Activated CD4-positive, CD25-positive, alpha-beta regulatory T cell treated with anti-CD3 and anti-CD28 coated beads, Interleukin-2, amount 50 U/mL, for 72 hours (primary cell): ENCODE measurements around the gene CRYGA.

Experiments
- DNase-seq: peaks from one replicate; pipeline ENCODE4 v3.0.0; 2021

Gene CRYGA, protein sequence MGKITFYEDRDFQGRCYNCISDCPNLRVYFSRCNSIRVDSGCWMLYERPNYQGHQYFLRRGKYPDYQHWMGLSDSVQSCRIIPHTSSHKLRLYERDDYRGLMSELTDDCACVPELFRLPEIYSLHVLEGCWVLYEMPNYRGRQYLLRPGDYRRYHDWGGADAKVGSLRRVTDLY

DNA sequence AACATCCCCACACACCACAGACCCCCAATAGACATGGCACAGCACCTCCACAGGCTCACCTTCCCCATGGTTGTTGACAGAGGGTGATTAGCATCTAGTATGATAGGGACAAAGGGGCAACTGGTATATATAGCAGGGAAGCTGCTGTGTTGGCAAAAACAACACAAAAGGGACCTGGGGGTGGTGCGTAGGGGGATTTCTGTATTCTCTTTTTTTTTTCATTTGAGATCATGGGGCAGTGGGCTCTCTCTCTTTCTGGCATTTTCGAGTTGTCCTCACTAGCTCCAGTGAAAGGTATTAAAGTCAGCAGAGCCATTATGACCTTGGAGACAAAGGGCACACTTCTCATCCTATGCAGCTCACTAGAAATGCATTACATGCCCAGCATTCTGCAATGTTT lies at the start of gene CRYGA:
CRYGA (minus strand) TSS at position 101 of the 400 bp plus-strand sequence; CDS start at position 68, 33 bp downstream.
- no peak for DNase-seq

DNA sequence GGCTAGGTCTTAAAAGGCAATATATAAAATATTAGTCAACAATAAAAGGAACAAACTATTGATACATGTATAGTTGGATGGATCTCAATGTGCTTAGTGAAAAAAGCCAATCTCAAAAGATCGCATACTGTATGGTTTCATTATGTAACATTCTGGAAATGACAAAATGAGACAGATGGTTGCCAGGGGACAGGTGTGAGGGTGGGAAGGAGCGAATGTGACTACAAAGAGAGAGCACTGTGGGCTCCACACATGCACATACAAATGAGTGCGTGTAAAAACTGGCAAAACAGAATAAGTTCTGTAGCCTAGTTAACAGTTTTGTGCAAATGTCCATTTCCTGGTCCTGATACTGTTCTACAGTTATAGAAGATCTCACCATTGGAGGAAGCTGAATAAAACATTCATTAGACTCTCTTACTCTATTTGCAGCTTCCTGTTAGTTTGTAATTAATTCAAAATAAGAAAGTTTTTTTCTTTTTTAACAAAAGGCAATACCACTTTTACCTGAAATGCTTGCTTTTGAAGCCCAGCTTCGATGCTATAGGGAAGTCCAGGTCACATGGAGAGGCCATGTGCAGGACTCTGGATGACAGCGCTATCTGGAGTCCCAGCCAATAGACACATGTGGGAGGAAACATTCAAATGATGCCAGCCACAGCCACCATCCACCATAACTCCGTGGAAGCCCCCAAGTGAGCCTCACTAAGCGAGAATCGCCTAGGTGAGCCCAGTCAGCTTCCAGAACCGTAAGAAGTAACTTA lies 47.5 kb upstream of the CRYGA start:
- no peak for DNase-seq

DNA sequence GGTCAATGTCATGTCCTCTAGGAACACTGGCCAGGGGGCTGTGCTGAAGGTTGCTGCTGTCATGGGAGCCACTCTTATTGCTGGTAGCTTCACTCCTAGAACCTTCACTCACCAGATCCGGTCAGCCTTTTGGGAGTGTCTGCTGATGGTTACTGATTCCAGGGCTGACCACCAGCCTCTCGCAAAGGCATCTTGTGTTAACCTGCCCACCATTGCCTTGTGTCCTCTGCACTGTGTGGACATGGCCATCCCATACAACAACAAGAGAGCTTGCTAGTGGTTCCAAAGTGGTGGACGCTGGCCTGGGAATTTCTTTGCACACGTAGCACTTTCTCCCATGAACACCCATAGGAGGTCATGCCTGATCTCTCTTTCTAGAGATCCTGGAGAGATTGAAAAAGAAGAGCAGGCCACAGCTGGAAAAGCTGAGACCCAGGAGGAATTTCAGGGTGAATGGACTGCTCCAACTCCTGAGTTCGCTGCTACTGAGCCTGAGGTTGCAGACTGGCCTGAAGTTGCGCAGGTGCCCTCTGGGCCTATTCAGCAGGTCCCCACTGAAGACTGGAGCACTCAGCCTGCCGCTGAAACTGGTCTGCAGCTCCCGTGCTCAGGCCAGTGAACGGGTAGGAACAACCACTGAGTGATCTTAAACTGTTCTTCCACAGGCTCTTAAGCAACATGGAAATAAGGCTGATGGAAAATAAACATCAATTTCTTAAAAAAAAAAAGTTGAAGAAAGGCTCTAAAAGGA lies 45.1 kb upstream of the CRYGA start:
- DNase-seq = no peak

DNA sequence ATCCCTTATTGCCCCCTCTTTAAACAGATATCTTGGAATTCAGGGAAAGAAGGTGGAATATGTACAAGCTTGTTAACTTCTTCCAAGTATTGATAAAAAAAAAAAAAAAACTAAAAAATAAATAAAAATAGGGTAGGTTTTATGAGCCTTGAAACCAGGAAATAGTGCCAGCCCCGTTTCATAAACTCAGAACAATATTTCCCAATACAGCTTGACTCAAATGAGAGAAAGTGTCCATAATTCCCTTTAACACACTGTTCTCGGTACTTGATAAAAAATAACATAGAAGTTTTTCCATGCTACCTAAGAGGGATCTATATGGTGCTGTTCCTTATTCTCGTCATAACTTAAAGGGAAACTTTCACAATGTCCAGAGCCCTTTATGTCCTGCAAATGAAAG lies 44.4 kb upstream of the CRYGA start:
- no peak for DNase-seq

DNA sequence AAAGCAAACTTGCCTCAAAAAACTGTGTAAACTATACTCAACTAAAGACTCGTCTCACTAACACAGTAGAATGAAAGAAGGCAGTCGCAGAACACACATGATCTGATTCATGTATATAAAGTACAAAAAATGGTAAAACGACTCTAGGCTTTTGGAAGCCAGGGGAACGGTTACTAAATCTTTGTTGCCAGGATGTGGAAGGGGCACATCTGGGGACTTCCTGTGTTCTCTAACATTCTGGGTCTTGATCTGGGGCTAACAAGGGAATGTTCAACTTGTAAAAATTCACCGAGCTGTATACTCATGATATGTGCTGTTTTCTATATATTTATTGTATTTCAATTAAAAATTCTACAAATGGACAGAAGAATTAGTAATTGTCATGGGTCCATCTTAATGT lies 40.8 kb upstream of the CRYGA start:
- DNase-seq = no peak

DNA sequence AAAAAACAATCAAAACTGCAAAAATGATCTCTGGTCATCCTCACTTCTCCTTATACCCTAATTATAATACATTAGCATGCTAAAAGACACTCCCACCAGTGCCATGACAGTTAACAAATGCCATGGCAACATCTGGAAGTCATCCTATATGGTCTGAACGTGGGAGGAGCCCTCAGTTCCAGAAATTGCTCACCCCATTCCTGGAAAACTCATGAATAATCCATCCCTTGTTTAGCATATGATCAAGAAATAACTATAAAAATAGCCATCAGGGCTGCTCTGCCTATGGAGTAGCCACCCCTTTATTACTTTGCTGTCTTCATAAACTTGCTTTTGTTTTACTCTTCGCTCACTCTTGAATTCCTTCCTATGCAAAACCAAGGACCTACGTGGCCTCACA lies 32.1 kb upstream of the CRYGA start:
- DNase-seq = no peak

DNA sequence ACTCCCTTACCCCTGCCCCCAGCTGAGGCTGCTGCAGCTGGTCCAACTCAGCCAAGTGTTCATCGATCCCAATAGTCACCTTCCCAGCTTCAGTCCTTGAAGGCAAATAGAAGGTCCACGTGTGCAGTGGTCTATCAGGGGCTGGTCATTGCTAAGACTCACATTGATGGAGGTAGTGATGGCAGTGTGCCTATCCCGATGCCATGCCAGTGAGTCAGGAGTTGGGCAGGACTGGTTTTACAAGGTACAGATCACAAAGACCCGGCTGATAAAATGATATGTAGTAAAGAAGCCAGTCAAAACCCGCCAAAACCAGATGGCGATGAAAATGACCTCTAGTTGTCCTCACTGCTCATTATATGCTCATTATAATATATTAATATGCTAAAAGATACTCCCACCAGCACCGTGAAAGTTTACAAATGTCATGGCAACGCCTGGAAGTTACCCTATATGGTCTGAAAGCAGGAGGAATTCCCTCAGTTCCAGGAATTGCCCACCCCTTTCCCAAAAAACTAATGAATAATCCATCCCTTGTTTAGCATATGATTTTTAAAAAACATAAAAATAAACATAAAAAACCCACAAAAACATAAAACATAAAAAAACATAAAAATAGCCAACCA lies 29.3 kb upstream of the CRYGA start:
- DNase-seq = no peak

DNA sequence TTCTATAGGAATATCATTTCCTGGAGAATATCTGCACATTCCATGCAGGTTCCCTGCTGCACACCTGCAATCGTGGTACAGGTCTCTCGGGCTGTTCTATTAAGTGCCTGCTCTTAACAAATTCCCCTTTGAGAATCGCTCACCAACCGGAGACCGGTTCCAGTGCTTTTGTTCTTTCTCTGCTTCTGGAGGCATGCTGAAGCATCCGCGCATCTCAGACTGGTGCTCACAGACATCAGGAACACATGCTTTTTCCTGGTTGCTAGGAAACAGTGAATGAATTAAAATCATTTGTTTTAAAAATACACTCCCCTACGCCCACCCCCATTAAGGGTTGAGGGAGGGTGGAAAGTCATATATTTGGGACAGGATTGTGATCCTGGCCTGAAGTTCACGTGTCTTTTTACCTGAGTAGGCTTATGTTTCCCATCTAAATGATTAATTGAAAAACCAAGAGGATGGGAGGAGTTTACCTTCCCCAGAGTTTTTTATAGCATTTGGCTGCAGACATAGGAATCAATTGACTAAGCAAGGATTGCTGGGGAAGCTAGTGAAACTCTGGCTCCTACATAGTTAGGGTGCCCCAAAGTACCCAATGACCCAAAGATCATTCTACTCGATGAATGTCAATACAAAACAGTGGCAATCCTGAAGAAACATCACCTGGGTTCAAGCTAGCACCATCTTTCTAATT lies 26.6 kb upstream of the CRYGA start, which contains the start of gene C2orf80:
C2orf80 (minus strand) TSS at position 221 of the 694 bp plus-strand sequence. CDS start 3,044 bp downstream, outside the sequence.
- DNase-seq = no peak

DNA sequence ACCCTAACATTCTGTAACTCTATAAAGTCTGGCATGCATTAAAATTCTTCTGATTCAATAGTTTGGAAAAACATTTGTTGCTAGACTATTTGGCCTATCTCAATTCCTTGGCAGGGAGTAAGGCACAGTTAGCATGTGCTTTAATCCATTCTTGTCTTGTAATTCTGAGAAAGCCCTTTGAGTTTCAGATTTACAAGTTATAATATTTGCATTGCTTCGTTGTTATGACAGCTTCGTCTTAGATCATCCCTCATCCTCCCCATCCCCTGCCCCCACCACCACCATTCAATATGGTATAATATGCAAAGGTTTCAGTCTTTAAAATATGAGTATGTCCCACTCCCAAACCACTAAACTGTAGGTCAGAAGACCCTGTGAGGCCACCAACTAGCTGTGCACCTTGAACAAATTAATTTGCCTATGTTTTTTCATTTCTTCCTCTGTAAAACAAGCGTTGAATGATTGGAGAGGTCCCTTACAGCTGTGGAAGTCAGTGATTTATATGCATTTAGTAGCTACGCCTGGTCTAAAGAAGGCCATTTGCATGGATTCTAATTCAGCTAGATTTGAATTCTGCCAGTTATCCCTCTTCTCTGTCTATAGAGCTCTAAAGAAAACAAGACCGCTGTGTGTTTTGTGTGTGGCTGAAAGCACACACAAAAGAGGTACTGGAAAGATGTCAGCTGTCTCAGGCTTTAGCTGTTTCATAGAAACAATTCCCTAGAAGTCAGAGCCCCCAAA lies 25.9 kb upstream of the CRYGA start:
- DNase-seq = no peak

DNA sequence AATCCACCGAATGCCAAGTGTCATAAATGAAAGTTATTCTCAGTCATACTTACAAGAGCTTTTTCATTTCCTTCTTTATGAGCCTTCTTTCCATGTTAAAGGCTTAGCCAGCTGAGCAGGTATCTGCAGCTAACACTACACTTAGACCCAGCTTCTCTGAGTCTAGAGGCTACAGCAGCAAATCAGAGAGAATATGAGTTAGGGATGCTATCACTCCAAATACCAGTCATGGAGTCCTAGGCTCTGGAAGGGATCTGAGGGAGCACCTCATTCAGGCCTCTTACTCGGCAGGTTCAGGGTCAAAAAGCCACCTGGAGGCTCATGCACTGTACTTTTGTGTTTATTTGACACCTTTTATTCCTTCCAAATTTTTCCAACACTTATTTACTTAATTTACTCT lies 23.5 kb upstream of the CRYGA start:
- DNase-seq = no peak

DNA sequence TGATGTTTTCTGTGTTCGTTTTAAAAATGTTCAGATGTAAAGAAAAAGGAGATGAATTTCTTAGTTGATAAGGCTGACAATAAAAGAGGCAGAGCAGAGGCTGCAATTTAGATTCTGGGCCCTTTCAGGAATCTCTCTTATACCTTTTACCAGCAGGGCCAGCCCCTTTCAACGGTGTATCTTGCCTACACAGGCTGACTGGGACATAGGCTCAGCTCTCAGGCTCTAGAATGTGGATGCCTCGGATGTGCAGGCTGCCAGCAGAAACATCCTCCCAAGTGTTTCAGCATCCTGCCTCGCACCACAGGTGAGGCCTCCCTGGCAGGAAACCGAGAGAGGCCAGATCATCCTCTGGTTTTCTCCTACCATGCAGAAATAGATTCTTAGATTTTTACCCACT lies 23.1 kb upstream of the CRYGA start:
- DNase-seq = no peak

DNA sequence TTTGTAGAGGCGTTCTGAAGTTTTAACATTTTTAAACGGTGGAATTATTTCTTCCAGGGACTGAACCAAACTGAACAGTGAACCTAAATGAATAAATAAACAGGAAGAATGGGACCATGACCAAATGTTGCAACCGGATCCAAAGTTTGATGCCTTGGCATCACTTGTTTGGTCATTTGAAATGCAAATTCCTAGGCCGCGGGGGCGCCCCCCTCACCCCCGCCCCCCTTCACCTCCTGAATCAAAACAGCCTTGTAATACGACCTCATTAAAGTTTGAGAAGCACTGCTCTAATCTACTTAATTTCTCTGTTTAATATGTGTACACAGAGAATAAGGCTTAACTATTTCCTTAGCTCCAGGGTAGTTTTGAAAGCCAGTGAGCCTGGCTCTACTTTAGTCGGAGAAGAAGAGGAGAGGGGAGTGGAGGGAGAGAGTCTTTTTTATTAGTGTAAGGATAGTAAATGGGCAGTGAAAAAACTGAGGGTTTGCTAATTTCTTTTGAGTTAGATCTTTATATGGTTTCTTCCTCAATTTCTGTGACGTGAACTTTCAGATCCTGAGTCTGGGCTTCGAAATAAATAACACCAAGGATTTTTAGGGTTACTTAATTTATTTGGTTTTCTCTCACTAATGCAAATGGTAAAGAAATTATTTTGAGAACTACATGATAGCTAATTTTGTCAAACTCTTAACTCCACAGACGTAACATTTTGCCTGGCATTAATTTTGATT lies 20.8 kb upstream of the CRYGA start:
- DNase-seq = no peak

DNA sequence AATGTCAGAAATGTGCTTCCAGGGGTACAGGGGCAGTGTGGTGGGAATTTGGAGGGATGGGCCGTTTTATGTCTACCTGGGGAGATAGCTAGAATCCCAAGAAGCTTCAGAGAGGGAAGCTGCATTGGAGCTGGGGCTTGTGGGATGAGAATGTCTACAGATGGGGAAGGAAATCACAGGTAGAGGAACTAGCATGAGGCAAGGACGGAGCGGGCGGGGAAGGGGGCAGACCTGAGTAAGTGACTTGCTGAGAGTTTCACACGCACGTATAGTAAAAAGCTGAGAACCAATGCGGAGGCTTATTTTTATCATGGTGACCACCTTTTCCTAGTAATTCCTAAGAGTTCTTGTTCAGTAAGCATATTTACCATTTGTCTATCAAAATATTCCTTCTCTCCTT lies 20.1 kb upstream of the CRYGA start:
- no peak for DNase-seq

DNA sequence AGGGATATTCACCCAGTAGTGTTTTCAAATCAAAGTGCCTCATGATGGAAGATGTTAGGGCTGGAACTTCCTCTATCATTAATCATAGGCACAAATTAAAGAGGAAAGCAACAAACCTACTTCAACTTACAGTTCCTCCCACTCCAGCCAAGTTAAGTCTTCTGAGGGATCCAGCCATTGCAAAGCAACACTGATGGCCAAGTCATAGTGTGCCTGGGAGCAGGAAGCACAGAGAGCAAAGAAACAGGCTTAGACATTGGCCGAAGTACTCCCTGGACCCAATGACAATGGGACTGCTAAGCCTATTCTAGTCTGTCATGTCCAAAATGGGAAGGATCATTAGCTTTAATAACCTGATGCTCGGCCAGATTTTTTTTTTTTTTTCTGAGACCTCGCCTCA lies 19.4 kb upstream of the CRYGA start:
- no peak for DNase-seq

DNA sequence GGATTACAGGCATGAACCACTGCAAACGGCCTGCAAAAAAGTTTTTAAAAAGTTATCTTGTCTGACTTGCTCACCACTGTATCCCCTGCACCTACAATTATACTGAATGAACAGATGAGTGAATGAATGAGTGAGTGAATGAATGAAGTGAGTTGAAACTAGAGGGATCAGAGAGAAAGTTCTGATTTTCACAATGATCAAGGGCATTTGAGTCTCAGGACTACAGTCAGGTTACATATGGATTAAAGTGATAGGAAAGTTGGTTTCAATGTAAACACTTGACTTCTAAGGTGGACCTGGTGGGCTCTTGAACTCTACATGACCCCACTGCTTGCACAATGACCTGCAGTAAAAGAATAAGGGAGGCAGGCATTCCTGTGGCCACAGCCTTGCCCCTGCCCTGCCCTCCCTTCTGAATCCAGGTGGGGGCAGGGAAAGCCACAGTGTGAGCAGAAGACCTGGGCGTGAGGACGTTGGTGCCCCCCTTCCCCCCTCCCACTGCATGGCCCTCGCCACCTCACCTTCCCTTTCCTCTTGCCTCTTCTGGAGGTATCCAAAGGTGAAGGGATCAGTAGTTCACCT lies 15.7 kb upstream of the CRYGA start:
- DNase-seq = no peak

DNA sequence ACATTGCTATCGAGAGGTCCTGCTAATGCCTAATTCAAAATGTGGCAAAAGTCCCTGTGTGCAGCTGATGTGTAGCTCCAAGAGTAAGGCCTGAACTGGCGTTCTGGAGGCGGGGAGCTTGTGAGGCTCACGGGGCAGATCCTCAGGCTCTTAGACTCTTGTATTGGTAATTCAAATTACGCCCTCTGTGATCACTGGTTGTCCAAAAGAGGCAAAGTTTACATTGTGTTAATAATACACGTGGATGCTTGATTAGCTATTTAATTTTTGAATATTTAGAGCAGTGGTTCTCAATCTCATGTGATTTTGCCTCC lies 12.4 kb upstream of the CRYGA start:
- no peak for DNase-seq

DNA sequence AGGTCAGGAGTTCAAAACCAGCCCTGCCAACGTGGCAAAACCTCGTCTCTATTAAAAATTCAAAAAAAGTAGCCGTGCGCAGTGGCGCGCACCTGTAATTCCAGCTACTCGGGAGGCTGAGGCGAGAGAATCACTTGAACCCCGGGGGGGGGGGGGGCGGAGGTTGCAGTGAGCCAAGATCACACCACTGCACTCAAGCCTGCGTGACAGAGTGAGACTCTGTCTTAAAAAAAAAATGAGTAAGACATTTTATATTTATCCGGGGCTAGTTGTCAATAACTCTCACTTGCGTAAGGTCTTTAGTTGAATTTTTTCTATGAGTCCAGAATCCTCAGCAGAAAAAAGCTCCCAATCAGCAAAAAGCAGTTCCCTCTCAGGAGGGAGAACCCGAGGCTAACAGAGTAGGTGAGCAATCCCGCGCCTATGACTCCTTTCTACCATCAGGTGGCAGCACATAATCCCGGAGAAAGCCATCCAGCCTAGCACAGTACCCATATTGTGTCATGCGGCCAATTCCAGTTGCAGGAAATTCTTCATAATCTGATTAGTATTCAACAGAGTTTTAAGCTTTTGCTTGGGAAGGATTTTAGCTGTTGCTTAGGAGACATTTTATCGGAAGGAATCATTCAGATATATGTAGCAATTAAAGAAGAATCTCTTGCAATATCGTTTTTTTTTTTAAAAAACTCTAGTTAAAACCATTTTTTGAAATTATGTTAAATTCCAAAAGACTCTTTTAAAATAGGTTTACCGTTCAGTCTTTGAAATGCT lies 11.9 kb upstream of the CRYGA start:
- DNase-seq = peak; percentile 50

DNA sequence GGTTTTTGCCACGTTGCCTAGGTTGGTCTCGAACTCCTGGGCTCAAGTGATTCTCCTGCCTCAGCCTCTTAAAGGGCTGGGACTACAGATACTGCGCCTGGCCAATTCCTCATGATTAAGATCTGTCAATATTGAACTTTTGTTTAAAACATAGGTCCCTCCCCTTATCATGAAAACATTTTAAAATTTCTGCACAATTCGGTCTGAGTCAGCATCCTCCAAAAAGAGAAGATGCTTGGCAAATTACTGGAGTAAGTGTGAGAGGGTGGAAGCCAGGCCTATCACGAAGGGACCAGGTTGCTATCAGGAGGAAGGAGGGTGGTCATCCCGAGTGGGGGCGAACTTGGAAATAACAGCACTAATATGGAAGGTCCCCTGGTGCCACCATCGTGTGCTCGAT lies 10.8 kb upstream of the CRYGA start:
- no peak for DNase-seq

DNA sequence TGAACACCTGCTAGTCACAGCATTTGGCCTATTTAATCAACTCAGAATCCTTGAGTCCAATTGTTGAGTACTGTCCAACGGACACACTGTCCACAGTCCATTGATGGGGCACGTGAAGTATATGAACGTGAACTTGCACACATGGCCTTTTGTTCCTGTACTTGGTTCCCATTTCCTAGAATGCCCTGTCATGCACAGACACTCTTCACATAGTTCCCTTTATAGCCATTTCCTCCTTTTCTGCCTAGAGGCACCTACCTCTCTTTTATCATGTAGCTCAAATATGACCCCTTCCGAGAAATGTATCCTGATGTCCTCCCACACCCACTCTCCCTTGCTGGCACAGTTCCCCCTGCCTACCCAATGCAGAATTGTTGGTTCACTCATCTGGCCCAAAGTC lies 8.7 kb upstream of the CRYGA start:
- DNase-seq = no peak

DNA sequence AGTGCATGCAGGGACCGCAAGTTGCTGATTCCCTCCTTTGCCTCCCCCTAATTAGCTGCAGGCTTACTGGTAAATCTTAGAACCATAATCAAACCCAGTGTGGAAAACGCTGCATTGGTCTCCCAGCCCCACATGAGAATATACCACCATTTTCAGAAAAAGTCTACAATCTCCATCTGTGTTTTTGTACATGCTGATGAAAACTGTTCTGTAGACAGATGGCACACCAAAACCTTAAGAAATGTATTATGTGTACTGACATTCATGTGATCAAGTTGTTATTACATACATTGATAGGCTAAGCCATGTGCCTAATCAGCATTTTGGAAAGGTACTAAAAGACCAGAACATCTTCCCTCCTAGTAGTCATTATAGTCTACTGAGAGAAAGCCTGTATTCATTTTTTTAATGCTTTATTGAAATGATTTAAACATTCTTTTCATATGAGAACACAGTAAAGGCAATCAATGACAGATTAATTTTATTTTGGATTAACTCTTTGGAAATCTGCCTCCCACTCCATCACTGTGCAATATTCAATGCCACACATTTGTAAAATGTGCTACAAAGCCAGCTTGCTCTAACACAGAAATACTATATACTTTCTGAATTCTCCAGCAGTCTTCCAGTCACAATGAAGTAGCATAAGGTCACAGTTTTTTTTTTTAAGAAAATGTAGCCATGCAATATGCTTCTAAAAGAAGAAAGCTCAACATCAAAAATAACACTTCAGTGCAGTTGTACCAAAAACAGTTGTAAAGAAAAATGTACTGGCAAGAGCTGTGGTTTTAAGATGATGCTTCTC lies 1.8 kb upstream of the CRYGA start:
- DNase-seq = no peak
